ENCODE results near the gene HMGCL. TPM values are rescaled to one million over a fixed set of nuclear protein-coding genes. Genes with fewer than 3 reads are reported as not detected.
A peak's percentile ranks its signal among the peaks of the same experiment; 100 is the strongest.
"Not testable (repeated sequence)": the region's sequence is repeated elsewhere in the genome, so short reads cannot be mapped to it uniquely, and the experiment has no call there.

HMGCL gene
- total RNA-seq, result 10 to 100 TPM; 44.1 to 47.4 TPM

- DNase-seq, result peak; percentile 91
- Mint-ChIP-seq H3K9me3 (no peaks in the 10 kb centered on the region), H3K36me3 (ENCODE audit: insufficient read depth in 2 of 2) (peaks cover 0 to 6% of the 10 kb centered on the region in 2 donors), H3K27ac (peak within 1 kb of the TSS; percentile 96), H3K4me1 (ENCODE audit: low read depth) (peaks cover 27% of the 10 kb centered on the region), H3K4me3 (peak within 1 kb of the TSS; percentile 95 to 97), H3K27me3 (ENCODE audit: low read depth) (no peaks in the 10 kb centered on the region)
- ATAC-seq (replicated peaks in 1 of 2), result peak; percentile 97
Measured at GRCh38 chr1:23825076-23825761, at the start of gene HMGCL. HMGCL (minus strand) TSS chr1:23825429; CDS start chr1:23825415, 14 bp downstream.

- peaks cover 8% of the 10 kb centered on the region for H3K27me3 Mint-ChIP-seq (ENCODE audit: low read depth)
- peaks cover 2 to 9% of the 10 kb centered on the region in 2 donors for H3K36me3 Mint-ChIP-seq (ENCODE audit: insufficient read depth in 2 of 2)
- peaks cover 12% of the 10 kb centered on the region for H3K4me1 Mint-ChIP-seq (ENCODE audit: low read depth)
- H3K27ac Mint-ChIP-seq, result no peak overlapping the region
- H3K4me3 Mint-ChIP-seq, result no peak overlapping the region
- H3K9me3 Mint-ChIP-seq, result peaks cover 0 to 2% of the 10 kb centered on the region in 2 donors
- DNase-seq (no peak), ATAC-seq (replicated peaks in 1 of 2) (no peak)
Measured at GRCh38 chr1:23872421-23872820, 47.2 kb upstream of the HMGCL start.

GRCh38 chr1:23869051-23869450 is 43.8 kb upstream of the HMGCL start:
- H3K36me3 Mint-ChIP-seq (ENCODE audit: insufficient read depth in 2 of 2), result no peaks in the 10 kb centered on the region
- DNase-seq (no peak), ATAC-seq (replicated peaks in 1 of 2) (no peak)
- no peak overlapping the region for H3K27ac Mint-ChIP-seq
- H3K4me1 Mint-ChIP-seq (ENCODE audit: low read depth), result peaks cover 21% of the 10 kb centered on the region
- peak overlapping the region; percentile 74 to 86 for H3K4me3 Mint-ChIP-seq
- H3K27me3 Mint-ChIP-seq (ENCODE audit: low read depth), result peaks cover 8% of the 10 kb centered on the region
- no peaks in the 10 kb centered on the region for H3K9me3 Mint-ChIP-seq

GRCh38 chr1:23868557-23869016 is 43.4 kb upstream of the HMGCL start:
- DNase-seq (no peak), ATAC-seq (replicated peaks in 1 of 2) (no peak)
- H3K27me3 Mint-ChIP-seq (ENCODE audit: low read depth), result peaks cover 8% of the 10 kb centered on the region
- H3K4me1 Mint-ChIP-seq (ENCODE audit: low read depth), result peaks cover 21% of the 10 kb centered on the region
- no peaks in the 10 kb centered on the region for H3K9me3 Mint-ChIP-seq
- no peak overlapping the region for H3K27ac Mint-ChIP-seq
- no peaks in the 10 kb centered on the region for H3K36me3 Mint-ChIP-seq (ENCODE audit: insufficient read depth in 2 of 2)
- peak overlapping the region; percentile 74 to 86 for H3K4me3 Mint-ChIP-seq

- Mint-ChIP-seq H3K36me3 (ENCODE audit: insufficient read depth in 2 of 2) (no peaks in the 10 kb centered on the region), H3K4me1 (ENCODE audit: low read depth) (peaks cover 21% of the 10 kb centered on the region), H3K9me3 (no peaks in the 10 kb centered on the region), H3K4me3 (peak within 1 kb of the TSS; percentile 74 to 86), H3K27ac (no peak within 1 kb of the TSS), H3K27me3 (ENCODE audit: low read depth) (peaks cover 8% of the 10 kb centered on the region)
- peak; percentile 100 for ATAC-seq (replicated peaks in 1 of 2)
- DNase-seq, result peak; percentile 95 to 96
Measured at GRCh38 chr1:23867895-23868556, 42.8 kb upstream of the HMGCL start, which contains the start of gene FUCA1. FUCA1 (minus strand) TSS chr1:23868290; CDS start chr1:23868286, 4 bp downstream.

GRCh38 chr1:23867542-23867894 is 42.3 kb upstream of the HMGCL start:
- no peak for ATAC-seq (replicated peaks in 1 of 2)
- H3K36me3 Mint-ChIP-seq (ENCODE audit: insufficient read depth in 2 of 2), result no peaks in the 10 kb centered on the region
- no peak for DNase-seq
- peaks cover 21% of the 10 kb centered on the region for H3K4me1 Mint-ChIP-seq (ENCODE audit: low read depth)
- H3K9me3 Mint-ChIP-seq, result no peaks in the 10 kb centered on the region
- H3K4me3 Mint-ChIP-seq, result peak overlapping the region; percentile 74 to 86
- peaks cover 8% of the 10 kb centered on the region for H3K27me3 Mint-ChIP-seq (ENCODE audit: low read depth)
- H3K27ac Mint-ChIP-seq, result no peak overlapping the region

GRCh38 chr1:23865543-23865930 is 40.3 kb upstream of the HMGCL start:
- ATAC-seq (replicated peaks in 1 of 2) (no peak), DNase-seq (no peak)
- Mint-ChIP-seq H3K4me3 (no peak overlapping the region), H3K27ac (no peak overlapping the region), H3K9me3 (no peaks in the 10 kb centered on the region), H3K36me3 (ENCODE audit: insufficient read depth in 2 of 2) (no peaks in the 10 kb centered on the region), H3K4me1 (ENCODE audit: low read depth) (peaks cover 21% of the 10 kb centered on the region), H3K27me3 (ENCODE audit: low read depth) (peaks cover 8% of the 10 kb centered on the region)

GRCh38 chr1:23864801-23865542 is 39.7 kb upstream of the HMGCL start:
- ATAC-seq (replicated peaks in 1 of 2) (no peak), DNase-seq (no peak)
- H3K4me1 Mint-ChIP-seq (ENCODE audit: low read depth), result peaks cover 21% of the 10 kb centered on the region
- H3K9me3 Mint-ChIP-seq, result no peaks in the 10 kb centered on the region
- H3K27me3 Mint-ChIP-seq (ENCODE audit: low read depth), result peaks cover 8% of the 10 kb centered on the region
- H3K36me3 Mint-ChIP-seq (ENCODE audit: insufficient read depth in 2 of 2), result no peaks in the 10 kb centered on the region
- H3K4me3 Mint-ChIP-seq, result no peak overlapping the region
- H3K27ac Mint-ChIP-seq, result no peak overlapping the region

- DNase-seq (no peak), ATAC-seq (replicated peaks in 1 of 2) (no peak)
- Mint-ChIP-seq H3K27me3 (ENCODE audit: low read depth) (no peaks in the 10 kb centered on the region), H3K9me3 (no peaks in the 10 kb centered on the region), H3K4me3 (no peak overlapping the region), H3K36me3 (ENCODE audit: insufficient read depth in 2 of 2) (no peaks in the 10 kb centered on the region), H3K4me1 (ENCODE audit: low read depth) (peaks cover 10% of the 10 kb centered on the region), H3K27ac (no peak overlapping the region)
Measured at GRCh38 chr1:23862640-23863039, 37.4 kb upstream of the HMGCL start.

- no peak for ATAC-seq (replicated peaks in 1 of 2)
- H3K4me3 Mint-ChIP-seq, result no peak overlapping the region
- H3K36me3 Mint-ChIP-seq (ENCODE audit: insufficient read depth in 2 of 2), result peaks cover 0 to 2% of the 10 kb centered on the region in 2 donors
- no peak for DNase-seq
- no peak overlapping the region for H3K27ac Mint-ChIP-seq
- no peaks in the 10 kb centered on the region for H3K9me3 Mint-ChIP-seq
- H3K4me1 Mint-ChIP-seq (ENCODE audit: low read depth), result no peaks in the 10 kb centered on the region
- no peaks in the 10 kb centered on the region for H3K27me3 Mint-ChIP-seq (ENCODE audit: low read depth)
Measured at GRCh38 chr1:23854568-23854967, 29.3 kb upstream of the HMGCL start.

GRCh38 chr1:23853124-23853523 is 27.9 kb upstream of the HMGCL start:
- peaks cover 3 to 12% of the 10 kb centered on the region in 2 donors for H3K36me3 Mint-ChIP-seq (ENCODE audit: insufficient read depth in 2 of 2)
- DNase-seq; ATAC-seq (replicated peaks in 1 of 2); H3K9me3 Mint-ChIP-seq; H3K27me3 Mint-ChIP-seq (ENCODE audit: low read depth); H3K4me1 Mint-ChIP-seq (ENCODE audit: low read depth); H3K27ac Mint-ChIP-seq; H3K4me3 Mint-ChIP-seq: not testable (repeated sequence)

- not testable (repeated sequence) for H3K4me3 Mint-ChIP-seq; ATAC-seq (replicated peaks in 1 of 2); H3K4me1 Mint-ChIP-seq (ENCODE audit: low read depth); DNase-seq; H3K27ac Mint-ChIP-seq; H3K27me3 Mint-ChIP-seq (ENCODE audit: low read depth); H3K9me3 Mint-ChIP-seq
- peaks cover 4 to 20% of the 10 kb centered on the region in 2 donors for H3K36me3 Mint-ChIP-seq (ENCODE audit: insufficient read depth in 2 of 2)
Measured at GRCh38 chr1:23851406-23851805, 26.2 kb upstream of the HMGCL start.
